Mammary epithelial cell (primary cell): ENCODE measurements around the gene DGKQ.

Experiments used
- CTCF ChIP-seq, 2 donors: IDR thresholded peaks in 1 of 2; conservative IDR thresholded peaks in 1 of 2; 2 replicates each; pipeline ENCODE4 v1.5.1; 2011 to 2012; ENCODE audit warnings: inconsistent platforms in 2 of 2, low read length in 2 of 2, mild to moderate bottlenecking in 2 of 2, control low read depth in 1 of 2, low read depth in 1 of 2; ENCODE audit not compliant: insufficient read depth in 1 of 2; ENCODE audit errors: extremely low read depth in 1 of 2
- EZH2 ChIP-seq: IDR thresholded peaks from 2 replicates; pipeline ENCODE4 v1.6.1; 2012; ENCODE audit warnings: low read length, inconsistent platforms, borderline replicate concordance

GRCh38 chr4:970854-971520 lies 2.4 kb downstream of the DGKQ start:
- no peak for TF ChIP-seq CTCF (conservative IDR thresholded peaks at IDR 0.05 in 1 of 2, IDR thresholded peaks at IDR 0.05 in 1 of 2; ENCODE audit: extremely low read depth in 1 of 2, insufficient read depth in 1 of 2, low read depth in 1 of 2, low read length in 2 of 2)
- TF ChIP-seq EZH2: no peak
